KOPT-K1 (cell line): ENCODE results near the gene TRPM6.

Experiments
- H3K27ac ChIP-seq: fragments of 200-600 bp; sonication (generic); 2 replicates; pipeline ENCODE4 v1.5.1; 2016; ENCODE audit warnings: antibody characterized with exemption, mild to moderate bottlenecking, low read depth, low read length; ENCODE audit not compliant: poor library complexity, severe bottlenecking
- H3K36me3 ChIP-seq: fragments of 200-600 bp; sonication (generic); 2 replicates; pipeline ENCODE4 v1.5.1; 2017; ENCODE audit warnings: antibody characterized with exemption, mild to moderate bottlenecking, low read length, moderate library complexity; ENCODE audit not compliant: insufficient read depth
- H3K9me3 ChIP-seq: fragments of 200-600 bp; sonication (generic); 2 replicates; pipeline ENCODE4 v1.5.1; 2017; ENCODE audit warnings: antibody characterized with exemption, low read length, mild to moderate bottlenecking; ENCODE audit not compliant: insufficient read depth, poor library complexity, severe bottlenecking

TRPM6 gene

DNA sequence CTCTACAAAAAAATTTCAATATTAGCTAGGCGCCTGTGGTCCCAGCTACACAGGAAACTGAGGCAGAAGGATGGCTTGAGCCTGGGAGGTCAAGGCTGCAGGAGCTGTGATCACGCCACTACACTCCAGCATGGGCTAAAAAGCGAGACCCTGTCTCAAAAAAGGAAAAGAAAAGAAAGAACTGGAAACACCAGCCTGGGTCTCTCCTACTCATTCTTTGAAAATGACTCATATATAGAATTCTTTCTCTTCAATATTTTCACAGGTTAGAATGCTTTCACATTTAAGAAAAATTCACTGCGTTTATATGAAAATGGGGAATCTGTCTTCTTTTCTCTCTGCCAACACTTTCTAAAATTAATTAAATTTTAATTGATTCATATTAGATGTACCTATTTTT, 115.6 kb downstream of the TRPM6 start:
- no peak overlapping the region for H3K27ac ChIP-seq
- no peaks in the 10 kb centered on the region for H3K9me3 ChIP-seq
- no peaks in the 10 kb centered on the region for H3K36me3 ChIP-seq

DNA sequence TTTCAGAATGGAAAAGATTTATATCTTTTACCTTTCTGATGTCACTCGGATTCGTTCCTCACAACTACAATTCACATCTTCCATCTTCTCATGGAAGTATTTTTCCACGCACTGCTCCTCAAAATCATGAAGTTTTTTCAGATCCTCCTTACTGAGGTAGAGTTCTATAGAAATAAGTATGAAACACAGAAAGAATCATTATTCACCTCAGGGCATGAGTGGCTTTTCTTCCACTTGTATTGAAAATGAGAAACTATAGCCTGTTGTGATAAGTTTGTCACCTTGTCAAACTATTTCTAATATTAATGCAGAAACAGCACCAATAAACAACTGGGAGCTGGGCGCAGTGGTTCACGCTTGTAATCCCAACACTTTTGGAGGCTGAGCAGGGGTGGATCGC, 116.0 kb downstream of the TRPM6 start:
- no peaks in the 10 kb centered on the region for H3K36me3 ChIP-seq
- no peak overlapping the region for H3K27ac ChIP-seq
- H3K9me3 ChIP-seq = no peaks in the 10 kb centered on the region

DNA sequence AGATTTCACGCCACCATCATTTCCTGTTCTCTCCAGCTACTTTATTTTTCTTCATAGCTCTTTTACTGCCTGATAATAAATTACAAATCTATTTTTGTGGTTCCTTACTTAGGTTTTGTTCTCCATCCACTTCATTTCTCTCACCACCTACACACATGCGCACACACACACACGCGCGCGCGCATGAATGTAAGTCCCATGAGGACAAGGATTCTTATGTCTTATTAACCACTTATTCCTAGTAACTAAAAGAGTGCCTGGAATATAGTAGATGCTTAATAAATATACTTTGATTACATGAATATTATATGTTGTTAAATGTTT, 116.5 kb downstream of the TRPM6 start:
- Histone ChIP-seq H3K27ac (no peak overlapping the region), H3K36me3 (no peaks in the 10 kb centered on the region), H3K9me3 (no peaks in the 10 kb centered on the region)

DNA sequence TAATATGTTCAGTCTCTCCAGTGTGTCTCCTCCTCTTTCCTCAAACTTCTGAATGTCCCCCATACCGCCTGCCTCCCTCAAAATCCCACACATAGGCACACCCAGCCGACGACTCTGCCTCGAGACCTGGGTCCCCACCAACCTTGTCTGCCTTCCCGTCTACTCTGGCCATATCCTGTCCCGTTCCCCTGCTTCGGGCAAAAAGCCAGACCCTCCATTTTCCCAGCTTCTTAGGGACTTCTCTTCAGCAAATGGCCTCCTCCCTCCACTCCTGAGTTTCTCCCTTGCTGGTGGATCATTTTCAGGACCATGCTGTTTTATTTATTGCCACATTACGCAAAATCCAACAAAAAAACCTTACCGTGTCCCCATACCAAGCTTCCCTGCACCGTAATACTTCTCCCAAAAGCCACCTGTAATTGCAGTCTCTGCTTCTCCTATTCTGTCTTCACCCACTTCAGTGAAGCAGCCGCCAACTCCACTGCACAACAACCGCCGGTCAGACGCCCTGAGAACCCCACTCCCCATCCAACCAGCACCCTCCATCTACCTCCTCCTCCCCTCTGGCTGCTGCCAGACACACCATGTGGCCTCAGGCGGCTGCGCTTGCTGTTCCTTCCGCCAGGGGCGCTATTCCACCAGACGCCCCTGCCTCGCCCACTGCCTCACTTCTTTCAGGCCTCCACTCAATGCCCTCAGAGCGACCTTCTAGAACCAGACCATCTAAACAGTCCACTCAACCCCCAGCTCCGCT, 117.0 kb downstream of the TRPM6 start:
- H3K36me3 ChIP-seq = no peaks in the 10 kb centered on the region
- no peaks in the 10 kb centered on the region for H3K9me3 ChIP-seq
- H3K27ac ChIP-seq = no peak overlapping the region

DNA sequence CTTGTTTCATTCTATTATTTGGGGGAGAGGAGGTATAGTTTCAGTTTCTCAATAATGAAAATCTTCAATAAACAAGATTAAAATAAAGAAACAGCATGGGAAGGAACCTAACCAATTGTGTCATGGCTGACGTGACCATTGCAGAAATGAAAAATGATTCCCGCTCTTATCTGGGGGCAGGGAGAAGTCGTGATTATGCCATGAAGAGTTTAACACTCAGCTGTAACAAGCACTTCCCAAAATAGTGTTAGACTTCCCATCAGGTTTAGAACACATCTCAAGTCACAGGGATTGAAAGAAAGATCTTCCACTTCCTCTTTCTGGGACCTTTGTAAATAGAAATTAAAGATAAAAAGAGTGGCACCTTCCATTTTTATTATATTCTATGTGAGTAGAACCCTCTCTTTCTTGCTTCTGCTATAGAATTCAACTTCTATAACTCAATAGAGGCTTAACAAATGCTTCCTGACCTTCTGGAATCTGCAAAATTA, 122.2 kb downstream of the TRPM6 start:
- no peak overlapping the region for H3K27ac ChIP-seq

DNA sequence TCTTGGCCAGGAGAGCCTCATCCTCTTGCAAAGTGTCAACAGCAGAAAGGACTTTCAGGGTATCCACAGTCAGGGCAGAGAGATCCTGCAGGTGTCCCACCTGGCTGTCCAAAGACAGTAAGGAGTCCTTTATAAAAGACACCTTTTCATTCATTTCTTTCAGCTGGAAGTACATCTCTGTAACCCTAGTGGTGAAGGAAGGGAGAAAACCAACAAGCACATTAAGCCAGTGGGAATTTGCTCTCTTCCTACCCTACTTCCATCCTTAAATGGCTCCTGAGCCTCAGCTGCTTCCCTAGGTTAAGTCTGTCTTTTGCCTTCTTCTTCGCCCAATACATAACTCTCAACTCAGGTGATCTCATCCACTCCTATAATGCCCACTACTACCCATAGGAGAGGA, 124.8 kb downstream of the TRPM6 start:
- H3K36me3 ChIP-seq = no peaks in the 10 kb centered on the region
- H3K27ac ChIP-seq = no peak overlapping the region
- no peaks in the 10 kb centered on the region for H3K9me3 ChIP-seq

More for the DNA sequence above, 122.2 kb downstream of the TRPM6 start:
- Histone ChIP-seq H3K9me3 (no peaks in the 10 kb centered on the region), H3K36me3 (no peaks in the 10 kb centered on the region)

DNA sequence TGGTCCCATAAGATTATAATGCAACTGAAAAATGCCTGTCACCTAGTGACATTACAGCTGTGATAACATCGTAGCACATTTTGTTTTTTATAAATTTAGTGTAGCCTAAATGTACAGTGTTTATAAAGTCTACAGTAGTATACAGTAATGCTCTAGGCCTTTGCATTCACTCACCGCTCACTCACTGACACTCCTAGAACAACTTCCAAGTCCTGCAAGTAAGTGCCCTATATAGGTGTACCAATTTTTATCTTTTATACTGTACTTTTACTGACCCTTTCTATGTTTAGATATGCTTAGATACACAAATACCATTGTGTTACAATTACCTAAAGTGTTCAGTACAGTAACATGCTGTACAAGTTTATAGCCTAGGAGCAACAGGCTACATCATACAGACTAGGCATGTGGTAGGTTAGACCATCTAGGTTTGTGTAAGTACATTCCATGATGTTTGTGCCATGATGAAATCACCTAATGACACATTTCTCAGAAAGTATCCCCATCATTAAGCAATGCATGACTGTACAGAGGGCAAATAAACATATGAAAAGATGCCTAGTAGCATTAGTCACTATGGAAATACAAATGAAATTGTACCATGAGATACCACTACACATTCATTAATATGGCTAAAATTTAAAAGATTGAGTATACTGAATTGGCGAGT, 127.6 kb downstream of the TRPM6 start:
- no peaks in the 10 kb centered on the region for H3K9me3 ChIP-seq
- H3K36me3 ChIP-seq = no peaks in the 10 kb centered on the region
- H3K27ac ChIP-seq = no peak overlapping the region

DNA sequence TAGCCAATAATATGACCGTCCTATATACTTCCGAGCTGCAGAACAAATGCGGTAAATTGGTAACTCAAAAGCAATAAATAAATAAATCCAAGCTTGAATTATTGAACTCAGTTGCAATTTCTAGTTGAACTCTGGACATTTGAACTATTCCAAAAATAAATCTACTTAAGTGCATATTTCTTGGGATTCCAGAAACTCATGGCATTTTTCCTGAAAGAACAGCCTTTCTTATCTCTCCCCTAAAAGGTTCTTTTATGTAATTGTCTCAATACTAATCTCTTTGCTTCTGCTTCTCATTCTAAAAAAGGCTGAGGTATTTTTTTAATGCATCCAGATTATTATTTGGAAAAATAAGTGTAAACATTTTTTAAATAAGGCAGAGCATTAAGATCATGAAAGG, 131.7 kb downstream of the TRPM6 start:
- Histone ChIP-seq H3K27ac (no peak overlapping the region), H3K36me3 (no peaks in the 10 kb centered on the region), H3K9me3 (no peaks in the 10 kb centered on the region)

DNA sequence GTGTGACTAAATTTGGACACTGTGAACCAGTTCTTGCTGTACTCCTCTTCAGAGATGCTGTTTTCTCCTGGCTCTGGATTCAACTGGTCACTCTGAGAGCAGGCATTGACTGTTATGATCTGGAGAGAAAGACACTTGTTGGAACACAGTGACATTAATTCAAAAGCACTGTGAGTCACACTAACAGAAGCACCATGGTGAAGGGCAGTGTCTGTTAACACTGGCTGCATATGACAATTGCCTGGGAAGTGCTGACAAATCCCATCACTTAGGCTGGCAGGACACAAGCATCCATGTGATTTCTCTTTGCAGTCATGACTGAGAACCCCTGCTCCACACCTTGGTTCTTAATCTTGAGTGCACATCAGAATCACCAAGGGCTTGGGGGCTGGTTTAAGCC, 132.4 kb downstream of the TRPM6 start:
- no peak overlapping the region for H3K27ac ChIP-seq
- H3K36me3 ChIP-seq = no peaks in the 10 kb centered on the region

DNA sequence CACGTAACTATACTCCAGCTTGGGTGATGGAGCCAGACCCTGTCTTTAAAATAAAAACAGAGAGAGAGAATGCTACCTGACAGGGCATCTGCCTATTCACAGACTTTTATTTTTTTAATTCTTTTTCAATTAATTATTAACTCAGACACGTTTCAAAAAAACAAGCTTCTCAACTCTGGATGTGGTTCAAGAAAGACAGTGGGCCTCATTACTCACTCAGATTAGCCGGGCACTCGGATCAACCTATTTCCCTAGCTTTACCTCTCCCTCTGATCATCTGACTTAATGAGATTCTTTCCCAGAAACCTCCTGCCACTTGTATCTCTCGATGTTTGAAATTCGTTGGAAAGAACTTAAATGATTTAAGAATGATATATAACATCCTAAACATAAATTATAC, 134.1 kb downstream of the TRPM6 start:
- no peak overlapping the region for H3K27ac ChIP-seq
- H3K9me3 ChIP-seq = no peaks in the 10 kb centered on the region
- H3K36me3 ChIP-seq = no peaks in the 10 kb centered on the region

More for the DNA sequence above, 132.4 kb downstream of the TRPM6 start:
- no peaks in the 10 kb centered on the region for H3K9me3 ChIP-seq

DNA sequence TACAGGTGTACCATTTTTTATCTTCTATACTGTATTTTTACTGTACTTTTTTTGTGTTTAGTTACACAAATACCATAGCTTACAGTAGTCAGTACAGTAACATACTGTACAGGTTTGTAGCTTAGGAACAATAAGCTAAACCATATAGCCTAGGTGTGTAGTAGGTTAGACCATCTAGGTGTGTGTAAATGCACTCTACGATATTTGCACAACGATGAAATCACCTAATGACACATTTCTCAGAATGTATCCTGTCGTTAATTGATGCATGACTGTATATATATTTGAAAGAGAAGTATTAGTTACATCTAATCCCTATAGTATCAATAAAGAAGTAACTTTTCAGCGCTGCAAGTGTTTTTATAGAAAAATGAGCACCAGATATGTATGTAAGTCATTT, 138.8 kb downstream of the TRPM6 start:
- Histone ChIP-seq H3K27ac (no peak overlapping the region), H3K9me3 (no peaks in the 10 kb centered on the region), H3K36me3 (no peaks in the 10 kb centered on the region)

DNA sequence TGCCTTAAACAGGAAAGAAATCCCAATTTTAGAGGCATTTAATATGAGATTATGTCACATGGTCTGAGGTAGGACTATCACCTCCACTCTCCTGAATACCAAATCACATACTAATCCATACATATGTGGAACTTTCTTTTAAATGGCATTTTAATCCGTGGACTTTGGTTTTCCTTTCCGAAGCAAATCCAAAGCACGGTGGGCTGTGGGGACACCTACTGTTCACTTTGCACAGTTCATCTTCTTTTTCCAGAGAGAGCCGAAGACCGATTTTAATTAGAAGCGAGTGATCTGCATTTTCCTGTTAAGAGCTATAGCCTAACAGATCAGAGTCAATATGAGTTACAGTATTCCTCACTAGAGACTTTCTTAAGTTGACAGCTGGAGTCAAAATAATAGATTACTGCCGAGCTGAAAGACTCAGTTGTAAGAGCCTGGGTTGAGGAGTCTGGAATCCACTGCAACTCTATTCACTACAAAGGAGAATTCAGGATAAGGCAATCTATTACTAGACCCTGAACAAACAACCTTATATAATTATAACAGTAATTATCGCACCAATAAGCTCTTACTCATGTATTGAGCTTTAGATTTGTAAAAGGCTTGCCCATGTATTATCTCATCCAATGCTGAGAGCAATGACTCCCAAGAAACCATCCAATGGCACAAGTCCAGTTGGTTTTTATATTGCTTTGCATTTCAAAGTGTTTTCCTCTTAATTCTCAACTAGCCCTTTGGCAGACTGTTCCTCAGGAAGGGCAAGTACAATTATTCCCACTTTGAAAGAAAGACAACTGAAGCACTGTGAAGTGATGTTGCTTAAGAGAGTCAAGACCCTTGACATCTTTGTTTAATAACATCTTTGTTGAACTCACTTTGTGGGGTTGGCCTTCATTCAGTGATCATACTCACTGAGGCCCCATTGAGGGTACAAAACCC, 144.7 kb downstream of the TRPM6 start:
- Histone ChIP-seq H3K36me3 (no peaks in the 10 kb centered on the region), H3K9me3 (no peaks in the 10 kb centered on the region), H3K27ac (no peak overlapping the region)

DNA sequence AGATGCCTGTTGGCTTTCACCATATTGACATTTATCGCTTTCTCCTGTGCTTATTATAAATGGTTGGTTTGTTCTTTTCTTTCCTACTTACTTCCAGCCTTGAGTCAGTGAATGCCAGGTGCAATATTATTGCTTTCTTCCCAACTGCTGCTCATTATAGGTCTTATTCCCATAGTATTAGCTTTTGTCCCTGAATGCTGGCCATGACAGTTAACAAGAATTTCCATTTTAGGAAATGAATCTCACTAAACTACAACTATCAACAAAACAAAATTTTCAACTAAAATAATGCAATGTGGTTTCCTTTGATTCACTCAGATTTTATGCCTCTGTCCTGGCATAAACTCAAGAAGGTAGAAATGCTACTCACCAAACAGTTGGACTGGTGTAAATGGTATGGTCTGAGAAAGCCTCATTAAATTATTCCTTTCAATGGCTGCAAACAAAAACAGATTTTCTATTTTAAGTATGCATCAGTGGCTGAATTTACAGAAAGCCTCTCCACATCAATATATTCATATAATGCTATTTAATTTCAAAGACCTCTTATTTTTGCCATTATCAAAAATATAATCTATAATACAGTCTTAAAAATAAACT, 145.4 kb downstream of the TRPM6 start:
- no peak overlapping the region for H3K27ac ChIP-seq
- no peaks in the 10 kb centered on the region for H3K9me3 ChIP-seq
- no peaks in the 10 kb centered on the region for H3K36me3 ChIP-seq

DNA sequence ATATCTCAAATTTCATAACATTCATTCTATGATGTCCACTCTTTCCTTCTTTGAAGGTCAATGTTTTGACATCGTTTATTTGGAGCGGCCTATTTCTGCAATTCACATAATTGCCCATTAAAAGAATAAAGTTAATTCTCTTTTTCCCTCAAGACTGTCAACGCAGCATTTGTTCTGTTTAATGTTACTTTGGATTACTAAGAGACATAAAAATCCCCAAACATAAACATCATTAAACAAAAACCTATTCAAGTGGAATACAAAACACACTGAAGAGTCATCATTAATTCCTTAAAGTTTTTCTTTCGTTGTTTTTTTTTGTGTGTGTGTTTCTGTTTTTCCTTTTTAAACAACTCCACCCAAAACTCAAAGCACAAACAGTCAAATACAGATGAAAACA, 151.1 kb downstream of the TRPM6 start:
- Histone ChIP-seq H3K36me3 (no peaks in the 10 kb centered on the region), H3K9me3 (no peaks in the 10 kb centered on the region), H3K27ac (no peak overlapping the region)

DNA sequence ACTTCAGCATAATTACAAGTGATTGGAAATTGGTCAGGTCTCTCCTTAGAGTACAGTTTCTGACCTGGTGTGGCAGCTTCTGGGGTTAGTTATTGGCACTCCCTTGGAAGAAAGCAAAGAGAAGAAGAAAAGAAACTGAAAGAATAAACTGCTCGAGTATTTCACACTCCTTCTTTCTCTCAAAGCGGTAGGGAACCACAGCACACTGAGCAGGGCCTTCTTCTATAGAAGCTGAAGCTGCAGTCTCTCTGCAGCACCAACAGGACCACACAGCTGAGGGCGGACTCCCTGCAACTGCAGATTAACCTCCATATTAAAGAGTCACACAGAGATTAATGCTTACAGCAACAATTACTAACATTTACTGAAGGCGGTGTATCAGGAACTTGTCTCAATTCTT, 152.0 kb downstream of the TRPM6 start:
- no peaks in the 10 kb centered on the region for H3K36me3 ChIP-seq
- H3K27ac ChIP-seq = no peak overlapping the region
- H3K9me3 ChIP-seq = no peaks in the 10 kb centered on the region
